WERI-Rb-1 (cell line): ENCODE results near the gene PTEN.

Experiments used
- DNase-seq: peaks from one replicate; pipeline ENCODE4 v3.0.0-alpha.2; 2020
- H3K27ac ChIP-seq: fragments of 250-450 bp; sonication (Bioruptor Pico); 2 replicates; pipeline ENCODE4 v1.5.1; 2020; ENCODE audit warnings: mild to moderate bottlenecking, moderate library complexity
- H3K27me3 ChIP-seq: fragments of 250-450 bp; sonication (Bioruptor Pico); 2 replicates; pipeline ENCODE4 v1.5.1; 2021; ENCODE audit warnings: mild to moderate bottlenecking, low read depth, moderate library complexity; ENCODE audit not compliant: insufficient read depth, severe bottlenecking
- H3K36me3 ChIP-seq: fragments of 250-450 bp; sonication (Bioruptor Pico); 2 replicates; pipeline ENCODE4 v1.5.1; 2020; ENCODE audit warnings: mild to moderate bottlenecking, moderate library complexity
- H3K4me3 ChIP-seq: 2 replicates; pipeline ENCODE4 v1.5.1; 2011; ENCODE audit warnings: low read depth, mild to moderate bottlenecking, control low read depth, low read length
- H3K9me3 ChIP-seq: fragments of 250-450 bp; sonication (Bioruptor Pico); 2 replicates; pipeline ENCODE4 v1.5.1; 2021; ENCODE audit warnings: mild to moderate bottlenecking, moderate library complexity; ENCODE audit not compliant: severe bottlenecking
- TF ChIP-seq, protein P1 (sequence below): IDR thresholded peaks from 2 replicates; pipeline ENCODE4 v1.5.1; 2011; ENCODE audit warnings: low read depth, mild to moderate bottlenecking, control low read depth, inconsistent platforms, low read length

Gene PTEN

DNA sequence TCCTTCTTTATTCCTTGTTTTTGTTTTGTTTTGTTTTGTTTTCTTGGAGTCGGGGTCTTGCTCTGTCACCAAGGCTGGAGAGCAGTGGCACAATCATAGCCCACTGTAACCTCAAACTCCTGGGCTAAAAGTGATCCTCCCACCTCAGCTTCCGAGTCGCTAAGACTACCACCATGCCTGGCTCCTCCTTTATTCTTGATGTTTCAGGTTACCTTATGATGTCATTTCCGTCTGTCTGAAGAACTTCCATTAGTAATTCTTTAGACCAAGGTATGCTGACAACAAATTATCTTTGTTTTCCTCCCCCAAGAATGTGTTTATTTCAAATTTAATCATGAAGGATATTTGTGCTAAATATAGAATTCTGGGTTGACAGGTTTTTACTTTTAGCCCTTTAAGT lies 27.3 kb upstream of the PTEN start:
- Histone ChIP-seq H3K27me3 (no peaks in the 10 kb centered on the region), H3K36me3 (no peaks in the 10 kb centered on the region), H3K27ac (no peak overlapping the region), H3K9me3 (no peaks in the 10 kb centered on the region), H3K4me3 (no peak overlapping the region)
- DNase-seq = no peak
- TF ChIP-seq, protein P1, sequence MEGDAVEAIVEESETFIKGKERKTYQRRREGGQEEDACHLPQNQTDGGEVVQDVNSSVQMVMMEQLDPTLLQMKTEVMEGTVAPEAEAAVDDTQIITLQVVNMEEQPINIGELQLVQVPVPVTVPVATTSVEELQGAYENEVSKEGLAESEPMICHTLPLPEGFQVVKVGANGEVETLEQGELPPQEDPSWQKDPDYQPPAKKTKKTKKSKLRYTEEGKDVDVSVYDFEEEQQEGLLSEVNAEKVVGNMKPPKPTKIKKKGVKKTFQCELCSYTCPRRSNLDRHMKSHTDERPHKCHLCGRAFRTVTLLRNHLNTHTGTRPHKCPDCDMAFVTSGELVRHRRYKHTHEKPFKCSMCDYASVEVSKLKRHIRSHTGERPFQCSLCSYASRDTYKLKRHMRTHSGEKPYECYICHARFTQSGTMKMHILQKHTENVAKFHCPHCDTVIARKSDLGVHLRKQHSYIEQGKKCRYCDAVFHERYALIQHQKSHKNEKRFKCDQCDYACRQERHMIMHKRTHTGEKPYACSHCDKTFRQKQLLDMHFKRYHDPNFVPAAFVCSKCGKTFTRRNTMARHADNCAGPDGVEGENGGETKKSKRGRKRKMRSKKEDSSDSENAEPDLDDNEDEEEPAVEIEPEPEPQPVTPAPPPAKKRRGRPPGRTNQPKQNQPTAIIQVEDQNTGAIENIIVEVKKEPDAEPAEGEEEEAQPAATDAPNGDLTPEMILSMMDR = no peak

DNA sequence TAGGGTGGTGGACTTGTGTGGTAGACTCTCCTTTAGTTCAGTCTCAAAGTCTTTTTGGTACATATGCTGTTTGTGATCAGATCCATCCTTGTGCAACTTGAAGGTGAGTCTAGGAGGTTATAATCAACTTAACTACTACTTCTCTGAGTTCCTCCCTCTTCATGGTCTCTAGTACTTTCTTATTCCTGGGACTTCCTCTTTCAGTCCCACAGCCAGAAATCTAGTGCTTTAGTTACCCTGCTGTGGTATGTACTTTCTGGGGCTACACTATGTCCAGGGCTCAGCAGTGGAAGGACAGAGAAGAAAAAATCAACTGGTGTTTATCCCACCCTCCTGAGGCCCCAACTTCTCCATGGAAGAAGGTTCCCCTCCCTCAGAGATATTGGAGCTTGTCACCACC lies 26.0 kb upstream of the PTEN start:
- H3K4me3 ChIP-seq = no peak overlapping the region
- H3K36me3 ChIP-seq = no peaks in the 10 kb centered on the region
- H3K27ac ChIP-seq = no peak overlapping the region
- H3K9me3 ChIP-seq = no peaks in the 10 kb centered on the region
- H3K27me3 ChIP-seq = no peaks in the 10 kb centered on the region
- no peak for DNase-seq
- TF ChIP-seq, protein P1 = no peak

DNA sequence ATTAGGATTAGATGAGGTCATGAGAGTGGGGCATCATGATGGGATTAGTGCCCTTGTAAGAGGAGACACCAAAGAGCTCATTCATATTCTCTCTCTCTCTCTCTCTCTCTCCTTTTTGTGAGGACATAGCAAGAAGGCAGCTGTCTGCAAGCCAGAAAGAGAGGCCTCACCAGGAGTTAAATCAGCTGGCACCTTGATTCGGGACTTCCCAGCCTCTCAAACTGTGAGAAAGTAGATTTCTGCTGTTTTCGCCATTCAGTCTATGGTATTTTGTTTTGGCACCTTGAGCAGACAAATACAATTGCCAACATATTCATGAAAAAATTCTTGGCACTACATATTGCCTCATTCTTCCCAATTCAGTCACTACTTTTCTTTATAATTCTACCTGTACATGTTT lies 24.8 kb upstream of the PTEN start:
- DNase-seq = no peak
- no peak overlapping the region for H3K4me3 ChIP-seq
- H3K36me3 ChIP-seq = no peaks in the 10 kb centered on the region
- H3K27me3 ChIP-seq = no peaks in the 10 kb centered on the region
- no peaks in the 10 kb centered on the region for H3K9me3 ChIP-seq
- TF ChIP-seq, protein P1 = no peak
- no peak overlapping the region for H3K27ac ChIP-seq

DNA sequence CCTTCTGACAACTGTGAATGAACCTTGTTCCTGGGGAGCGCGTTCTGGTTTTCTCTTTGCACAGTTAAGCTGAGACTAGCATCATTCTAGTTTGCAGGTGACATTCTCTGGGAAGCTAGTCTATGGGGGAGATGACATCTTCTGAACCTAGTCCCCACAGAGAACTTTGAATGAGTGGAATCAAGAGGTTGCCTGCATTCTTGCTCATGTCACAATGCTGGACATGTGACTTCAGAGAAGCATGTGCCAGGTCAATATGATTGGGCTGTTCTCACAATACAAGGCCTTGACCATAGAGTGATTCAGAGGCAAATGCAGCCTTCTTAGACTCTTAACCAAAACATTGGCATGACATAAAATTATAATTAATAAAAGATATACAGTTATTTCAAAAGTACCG lies 22.2 kb upstream of the PTEN start:
- H3K9me3 ChIP-seq = no peaks in the 10 kb centered on the region

DNA sequence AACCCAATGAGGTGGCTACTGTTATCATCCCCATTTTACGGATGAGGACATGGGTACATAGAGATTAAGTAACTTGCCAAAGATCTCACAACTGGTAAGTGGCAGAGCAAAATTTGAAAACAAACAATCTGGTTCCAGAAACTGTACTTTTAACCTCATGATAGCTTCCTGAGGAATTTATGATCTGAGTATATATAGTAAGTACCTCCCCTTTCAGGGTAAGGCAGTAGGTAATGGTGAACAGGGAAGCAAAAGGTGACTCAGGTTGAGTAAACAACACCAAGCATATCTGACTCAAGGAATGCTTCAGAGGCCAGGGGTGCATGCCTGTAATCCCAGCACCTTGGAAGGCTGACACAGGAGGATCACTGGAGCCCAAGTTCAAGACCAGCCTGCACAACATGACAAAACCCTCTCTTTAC lies 21.2 kb upstream of the PTEN start:
- Histone ChIP-seq H3K27me3 (no peaks in the 10 kb centered on the region), H3K27ac (no peak overlapping the region), H3K4me3 (no peak overlapping the region), H3K36me3 (no peaks in the 10 kb centered on the region), H3K9me3 (no peaks in the 10 kb centered on the region)
- no peak for DNase-seq
- TF ChIP-seq, protein P1 = no peak

More for the DNA sequence above, 22.2 kb upstream of the PTEN start:
- TF ChIP-seq, protein P1 = no peak
- no peak overlapping the region for H3K27ac ChIP-seq
- no peak for DNase-seq
- H3K36me3 ChIP-seq = no peaks in the 10 kb centered on the region
- no peak overlapping the region for H3K4me3 ChIP-seq
- H3K27me3 ChIP-seq = no peaks in the 10 kb centered on the region

DNA sequence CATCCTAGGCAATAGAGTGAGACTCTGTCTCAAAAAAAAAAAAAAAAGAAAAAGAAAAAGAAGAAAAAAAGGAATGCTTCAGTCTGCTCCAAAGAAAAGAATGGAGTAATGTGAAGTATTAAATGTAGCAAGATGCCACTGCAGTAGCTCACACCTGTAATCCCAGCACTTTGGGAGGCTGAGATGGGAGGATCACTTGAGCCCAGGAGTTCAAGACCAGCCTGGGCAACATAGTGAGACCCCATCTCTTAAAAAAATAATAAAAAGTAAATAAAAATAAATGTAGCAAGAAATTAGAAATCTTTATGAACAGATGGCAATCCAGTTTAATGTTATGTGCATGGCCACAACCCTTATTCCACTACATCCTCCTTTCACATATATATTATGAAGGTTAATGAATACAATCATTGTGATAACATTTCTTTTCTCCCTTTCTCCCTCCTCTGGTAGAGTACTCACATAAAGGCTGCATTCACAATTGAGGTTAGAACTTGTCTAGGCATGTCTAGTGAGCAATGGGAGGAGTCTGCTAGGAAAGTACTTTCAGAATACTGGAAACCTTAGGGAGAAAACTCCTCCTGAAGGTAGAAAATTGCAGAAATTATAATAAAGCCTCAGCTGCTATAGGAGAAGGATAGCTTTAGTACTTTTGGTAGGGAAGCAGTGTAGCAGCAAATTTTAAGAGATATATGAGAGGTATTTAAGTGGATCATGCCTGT lies 20.5 kb upstream of the PTEN start:
- Histone ChIP-seq H3K27ac (peak overlapping the region; percentile 32), H3K4me3 (no peak overlapping the region), H3K27me3 (no peaks in the 10 kb centered on the region), H3K9me3 (no peaks in the 10 kb centered on the region), H3K36me3 (no peaks in the 10 kb centered on the region)
- no peak for DNase-seq
- TF ChIP-seq, protein P1 = no peak
